ENCODE results near the gene SERINC3. TPM values are rescaled to one million over a fixed set of nuclear protein-coding genes. Genes with fewer than 3 reads are reported as not detected.
A peak's percentile ranks its signal among the peaks of the same experiment; 100 is the strongest.

Gene SERINC3
- total and polyA plus RNA-seq, 2 experiments from 2014 or later, result 80.0 to 128 TPM

DNA sequence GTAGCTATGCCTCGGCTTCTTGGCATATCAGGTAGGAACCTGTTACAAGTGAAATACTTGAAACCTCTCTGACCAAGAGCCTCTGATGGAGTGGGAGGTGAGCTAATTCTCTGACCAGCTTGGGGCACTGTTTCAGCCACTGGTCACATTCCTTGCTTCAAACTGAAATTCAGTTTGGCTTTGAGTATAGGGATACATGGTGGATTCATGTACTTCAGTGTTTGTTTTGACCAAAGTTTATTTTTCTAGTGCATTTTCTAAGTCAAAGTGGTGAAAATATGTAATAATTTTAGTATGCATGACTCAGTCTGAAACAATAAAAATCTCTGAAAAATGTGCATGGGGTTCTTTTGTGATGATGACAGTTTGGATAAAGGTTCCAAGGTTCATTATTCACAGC is 27.6 kb downstream of the SERINC3 start:
- no peak for DNase-seq (ENCODE audit: low spot score)
- Histone ChIP-seq H3K79me2 (peaks cover 4% of the 10 kb centered on the region), H3K4me2 (no peak overlapping the region), H3K4me1 (ENCODE audit: insufficient read depth) (no peaks in the 10 kb centered on the region), H3K9me2 (replicated peaks; ENCODE audit: insufficient read depth) (no peaks in the 10 kb centered on the region), H4K20me1 (ENCODE audit: insufficient read depth, poor library complexity, severe bottlenecking) (no peaks in the 10 kb centered on the region), H3K27me3 (no peaks in the 10 kb centered on the region), H3K27ac (peak overlapping the region; percentile 87), H3K9me3 (ENCODE audit: low read depth) (no peaks in the 10 kb centered on the region), H3K36me3 (replicated peaks; ENCODE audit: insufficient read depth, low read depth) (no peaks in the 10 kb centered on the region), H2AFZ (no peak overlapping the region), H3K4me3 (no peak overlapping the region)
- WGBS (ENCODE audit: low lambda C conversion rate, missing lambda C conversion rate), result 100% methylated on average over 1 of the region's 1 CpG
- no peak for TF ChIP-seq EZH2phosphoT487 (IDR thresholded peaks at IDR 0.05; ENCODE audit: low read depth, severe bottlenecking, unreplicated experiment)
- no peak for TF ChIP-seq CTCF (IDR thresholded peaks at IDR 0.05; ENCODE audit: poor library complexity)
- TF ChIP-seq EZH2 (IDR thresholded peaks at IDR 0.05; ENCODE audit: borderline replicate concordance), result no peak

GRCh38 chr20:44491635-44492395 is 30.1 kb downstream of the SERINC3 start:
- Histone ChIP-seq H3K27ac (peak overlapping the region; percentile 33), H3K4me1 (ENCODE audit: insufficient read depth) (no peaks in the 10 kb centered on the region), H3K27me3 (no peaks in the 10 kb centered on the region), H3K9me3 (ENCODE audit: low read depth) (no peaks in the 10 kb centered on the region), H3K4me3 (no peak overlapping the region), H4K20me1 (ENCODE audit: insufficient read depth, poor library complexity, severe bottlenecking) (no peaks in the 10 kb centered on the region), H3K79me2 (no peaks in the 10 kb centered on the region), H3K9me2 (replicated peaks; ENCODE audit: insufficient read depth) (no peaks in the 10 kb centered on the region), H3K36me3 (replicated peaks; ENCODE audit: insufficient read depth, low read depth) (no peaks in the 10 kb centered on the region), H3K4me2 (no peak overlapping the region), H2AFZ (no peak overlapping the region)
- TF ChIP-seq EZH2 (IDR thresholded peaks at IDR 0.05; ENCODE audit: borderline replicate concordance), result no peak
- TF ChIP-seq CTCF (IDR thresholded peaks at IDR 0.05; ENCODE audit: poor library complexity), result no peak
- TF ChIP-seq EZH2phosphoT487 (IDR thresholded peaks at IDR 0.05; ENCODE audit: low read depth, severe bottlenecking, unreplicated experiment), result no peak
- WGBS (ENCODE audit: low lambda C conversion rate, missing lambda C conversion rate), result 78% methylated on average over 5 of the region's 5 CpGs
- DNase-seq (ENCODE audit: low spot score), result no peak

DNA sequence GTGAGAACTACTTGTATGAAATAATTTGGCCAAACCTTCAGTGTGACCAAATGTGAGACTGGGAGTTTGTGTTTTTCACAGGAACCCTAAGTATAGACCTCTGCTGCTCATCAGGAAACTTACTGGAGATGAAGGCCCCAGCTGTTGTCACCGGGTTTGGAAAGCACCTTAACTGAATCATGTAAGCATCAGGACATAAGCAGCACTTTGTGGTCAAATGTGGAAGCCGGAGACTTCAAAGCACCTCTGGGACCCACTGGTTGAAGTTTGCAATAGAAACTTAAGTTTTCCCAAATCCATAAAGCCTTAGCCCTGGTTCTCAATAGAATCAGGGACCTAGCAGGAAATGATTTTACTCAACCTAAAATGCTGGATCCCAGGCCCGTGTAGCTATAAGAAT is 31.9 kb downstream of the SERINC3 start:
- no peaks in the 10 kb centered on the region for H3K4me1 ChIP-seq (ENCODE audit: insufficient read depth)
- H3K9me2 ChIP-seq (replicated peaks; ENCODE audit: insufficient read depth), result no peaks in the 10 kb centered on the region
- 93% methylated on average over 3 of the region's 3 CpGs for WGBS (ENCODE audit: low lambda C conversion rate, missing lambda C conversion rate)
- no peak overlapping the region for H2AFZ ChIP-seq
- no peaks in the 10 kb centered on the region for H4K20me1 ChIP-seq (ENCODE audit: insufficient read depth, poor library complexity, severe bottlenecking)
- no peaks in the 10 kb centered on the region for H3K79me2 ChIP-seq
- no peaks in the 10 kb centered on the region for H3K9me3 ChIP-seq (ENCODE audit: low read depth)
- TF ChIP-seq EZH2phosphoT487 (IDR thresholded peaks at IDR 0.05; ENCODE audit: low read depth, severe bottlenecking, unreplicated experiment) (no peak), CTCF (IDR thresholded peaks at IDR 0.05; ENCODE audit: poor library complexity) (no peak), EZH2 (IDR thresholded peaks at IDR 0.05; ENCODE audit: borderline replicate concordance) (no peak)
- peaks cover 3% of the 10 kb centered on the region for H3K36me3 ChIP-seq (replicated peaks; ENCODE audit: insufficient read depth, low read depth)
- DNase-seq (ENCODE audit: low spot score), result no peak
- H3K27me3 ChIP-seq, result no peaks in the 10 kb centered on the region
- H3K27ac ChIP-seq, result no peak overlapping the region
- no peak overlapping the region for H3K4me2 ChIP-seq
- no peak overlapping the region for H3K4me3 ChIP-seq
